Right cardiac atrium (tissue), 5 donors: Measurements from ENCODE around the gene ACP5. TPM values are rescaled to one million over a fixed set of nuclear protein-coding genes. Genes with fewer than 3 reads are reported as not detected.

Source experiments
- ATAC-seq, 2 donors: fragments of 200-7000 bp; cut with Tn5 transposase; one replicate each; pipeline versions ENCODE4 v1.8.0 to v1.9.1; 2020; ENCODE audit warnings: moderate library complexity in 2 of 2, mild to moderate bottlenecking in 1 of 2
- DNase-seq, 3 donors: peaks; one replicate each; pipeline ENCODE4 v3.0.0-alpha.2; 2020
- H3K27ac ChIP-seq: one replicate; pipeline ENCODE4 v1.5.1; 2013; ENCODE audit warnings: mild to moderate bottlenecking, low read length, control low read depth, moderate library complexity
- H3K27me3 ChIP-seq: one replicate; pipeline ENCODE4 v1.6.1; 2013; ENCODE audit not compliant: control insufficient read depth, insufficient read depth
- H3K4me1 ChIP-seq: one replicate; pipeline ENCODE4 v1.6.1; 2013; ENCODE audit warnings: low read length; ENCODE audit not compliant: control insufficient read depth, insufficient read depth
- H3K4me3 ChIP-seq: one replicate; pipeline ENCODE4 v1.5.1; 2013; ENCODE audit warnings: low read length, control low read depth
- H3K9me3 ChIP-seq: one replicate; pipeline ENCODE4 v1.6.1; 2013; ENCODE audit warnings: low read length; ENCODE audit not compliant: control insufficient read depth
- WGBS: extraction: QIAGEN DNeasy Blood & Tissue Kit; methylation state at CpG from one replicate; pipeline ENCODE4 v1.1.7; 2013; 5-methylcytosine and 5-hydroxymethylcytosine counted together
- intact Hi-C, 4 donors: fragments of 100-400 bp; cut with DNase I; formaldehyde crosslinking; loops; one replicate each; pipeline versions ENCODE4 v1.11.0 to v1.14.0; 2022 to 2023
- polyA plus RNA-seq: library from polyadenylated mRNA; stranded (reverse); fragments of 200-250 nt; gene quantifications from one replicate; pipeline ENCODE4 v1.2.3, GENCODE V29; 2013
- total RNA-seq, 4 donors: library from RNA; stranded (reverse); fragmentation: NEBNext Ultra II Directional; extraction: Animal tissue kit (Norgen Biotek cat#: 25700); gene quantifications; one replicate each; pipeline ENCODE4 v1.2.1, GENCODE V29; 2021
- donor health status: healthy with polysubstance abuse.
- donor health status: DM: no; HTN: yes; CAD: no.
- donor health status: DM: no; HTN: no; CAD: no.
- donor health status: DM: no; HTN: yes; CAD: no; lungs with severe emphysema.
- donor health status: DM: yes; HTN: yes; CAD: no.

The ACP5 gene
- total and polyA plus RNA-seq, 5 donors: 2.9 to 8.4 (median 4.1) TPM

DNA sequence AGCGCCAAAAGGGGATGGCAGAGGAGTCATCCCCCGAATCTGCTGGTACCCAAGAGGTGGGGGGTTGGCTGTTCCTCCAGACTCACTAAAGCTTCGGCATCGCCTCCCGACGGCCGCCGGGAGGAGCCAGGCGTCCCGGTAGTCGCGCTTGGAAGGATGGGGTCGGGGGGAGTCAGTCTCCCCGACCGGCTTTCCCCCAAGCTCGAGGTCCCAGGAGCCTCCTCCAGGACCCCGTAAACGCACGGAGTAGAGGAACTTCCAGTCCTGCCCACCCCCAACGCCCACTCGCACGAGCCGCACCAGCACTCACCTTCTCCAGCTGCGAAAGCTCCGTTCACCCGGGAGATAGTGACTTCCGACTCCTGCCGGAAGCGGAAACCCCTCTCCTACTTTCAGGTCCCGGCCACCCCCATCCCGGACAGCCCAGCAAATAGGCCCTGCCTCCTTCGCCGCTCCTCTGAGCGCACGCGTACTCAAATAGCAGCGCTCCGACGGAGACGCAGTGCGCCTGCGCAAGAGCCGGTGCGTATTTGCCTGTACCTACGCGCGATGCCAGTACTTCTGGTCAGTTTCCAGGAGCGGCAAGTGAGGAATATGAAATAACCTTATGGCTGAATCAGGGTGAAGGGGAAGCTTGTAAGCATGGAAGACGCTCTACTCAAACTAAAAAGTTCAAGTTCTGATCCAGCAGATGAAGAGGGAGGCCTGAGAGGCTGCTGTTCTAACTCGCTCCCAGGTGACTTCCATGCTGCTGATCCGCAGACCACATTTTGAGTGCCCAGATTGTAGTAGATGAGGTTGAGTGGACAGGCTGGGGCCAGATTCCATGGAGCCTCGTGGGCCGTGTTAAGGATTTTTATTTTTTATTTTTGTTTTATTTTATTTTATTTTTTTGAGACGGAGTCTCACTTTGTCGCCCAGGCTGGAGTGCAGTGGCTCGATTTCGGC lies 18.3 kb downstream of the ACP5 start, which contains the start of gene ELOF1:
Gene ELOF1, minus strand, starts transcription at position 350 of the 948 bp plus-strand sequence. CDS start 4,883 bp downstream, outside the sequence.
- H3K4me1 ChIP-seq: peaks cover 5% of the 10 kb centered on the region
- intact Hi-C loops: no loop called here
- peak within 1 kb of the TSS; percentile 93 for H3K4me3 ChIP-seq
- H3K9me3 ChIP-seq: no peaks in the 10 kb centered on the region
- WGBS: 3% methylated on average over 57 of the region's 57 CpGs
- DNase-seq: peak; percentile 98 to 99 (median 99)
- ATAC-seq: peak; percentile 98
- H3K27ac ChIP-seq: peak within 1 kb of the TSS; percentile 77
- H3K27me3 ChIP-seq: no peaks in the 10 kb centered on the region

DNA sequence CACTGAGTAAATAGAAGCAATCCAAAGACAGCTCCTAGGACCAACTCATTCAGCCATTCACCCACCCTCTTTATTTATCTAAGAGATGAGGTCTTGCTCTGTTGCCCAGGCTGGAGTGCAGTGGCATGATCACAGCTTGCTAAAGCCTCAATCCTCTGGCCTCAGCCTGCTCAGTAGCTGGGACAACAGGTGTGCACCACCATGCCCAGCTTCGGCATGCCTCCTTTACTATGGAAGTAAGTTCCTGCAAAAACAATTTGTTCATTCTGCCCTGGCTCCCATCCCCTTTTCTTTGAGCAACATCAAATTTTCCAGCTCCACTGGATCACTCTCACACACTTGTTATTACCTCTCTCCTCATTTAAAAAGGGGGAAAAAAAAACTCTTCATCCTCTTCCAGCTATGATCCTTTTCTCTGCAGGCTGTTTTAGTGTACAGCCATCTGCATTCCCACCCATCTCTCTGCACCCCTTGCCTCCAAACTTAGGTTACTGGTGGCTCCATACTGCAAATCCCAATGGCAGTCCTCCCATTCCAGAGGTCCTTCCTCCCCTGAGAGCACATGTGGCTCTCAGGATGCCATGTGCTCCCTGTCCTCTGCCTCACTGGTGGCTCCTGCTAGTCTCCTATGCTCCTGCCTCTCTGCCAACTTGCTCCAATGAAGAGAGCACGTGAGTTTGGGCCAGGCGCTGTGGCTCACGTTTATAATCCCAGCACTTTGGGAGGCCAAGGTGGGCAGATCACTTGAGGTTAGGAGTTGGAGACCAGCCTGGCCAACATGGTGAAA lies 20.6 kb downstream of the ACP5 start:
- DNase-seq: no peak
- Histone ChIP-seq H3K9me3 (no peaks in the 10 kb centered on the region), H3K4me1 (peaks cover 5% of the 10 kb centered on the region), H3K27me3 (no peaks in the 10 kb centered on the region), H3K4me3 (no peak overlapping the region), H3K27ac (no peak overlapping the region)
- ATAC-seq: no peak
- intact Hi-C loops: no loop called here
- WGBS: 76% methylated on average over 4 of the region's 4 CpGs

DNA sequence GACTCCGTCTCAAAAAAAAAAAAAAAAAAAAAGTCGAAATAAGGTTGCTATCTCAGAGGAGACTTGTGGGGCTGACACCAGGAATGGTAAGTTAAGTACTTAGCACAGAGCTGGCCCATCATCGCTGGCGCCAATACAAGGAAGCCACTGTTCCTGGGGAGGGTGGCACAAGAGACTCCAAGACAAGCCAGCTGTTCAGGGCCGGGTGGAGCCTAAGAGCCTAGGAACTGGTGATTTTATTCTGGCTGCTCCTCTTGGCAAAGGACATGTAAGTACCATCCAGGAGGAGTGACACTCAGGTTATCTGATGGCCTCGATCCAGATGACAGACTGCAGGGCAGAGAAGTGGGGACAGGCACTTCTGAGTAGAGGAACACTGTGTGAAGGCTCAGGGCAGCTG lies 22.2 kb downstream of the ACP5 start:
- H3K27me3 ChIP-seq: no peaks in the 10 kb centered on the region
- no peak overlapping the region for H3K27ac ChIP-seq
- H3K4me1 ChIP-seq: peaks cover 5% of the 10 kb centered on the region
- DNase-seq (no peak), ATAC-seq (peak in 1 of 2 donors; percentile 8)
- intact Hi-C loops: no loop called here
- 75% methylated on average over 6 of the region's 6 CpGs for WGBS
- no peak overlapping the region for H3K4me3 ChIP-seq
- no peaks in the 10 kb centered on the region for H3K9me3 ChIP-seq

DNA sequence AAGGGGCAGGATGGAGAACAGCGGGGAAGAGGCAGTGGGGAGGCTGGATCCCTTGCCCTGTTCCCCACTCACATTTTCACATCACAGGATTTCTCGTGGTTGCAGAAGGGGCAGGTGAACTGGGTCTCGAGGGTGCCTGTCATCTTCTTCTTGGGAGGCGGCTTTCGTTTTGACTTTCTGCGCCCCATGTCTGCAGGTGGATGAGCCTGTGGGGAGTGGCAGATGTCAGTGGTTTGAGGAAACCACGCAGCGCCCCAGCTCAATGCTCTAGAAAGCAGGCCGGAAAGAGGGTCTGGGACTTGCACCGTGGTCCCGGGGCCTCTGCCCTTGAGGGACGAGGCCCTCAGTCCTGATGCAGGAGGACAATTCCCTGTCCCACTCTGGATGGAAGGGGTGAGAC lies 23.3 kb downstream of the ACP5 start:
- H3K4me3 ChIP-seq: no peak overlapping the region
- no peak overlapping the region for H3K27ac ChIP-seq
- H3K27me3 ChIP-seq: no peaks in the 10 kb centered on the region
- no peak for DNase-seq
- WGBS: 93% methylated on average over 12 of the region's 12 CpGs
- intact Hi-C loops: no loop called here
- no peak for ATAC-seq
- peaks cover 3% of the 10 kb centered on the region for H3K4me1 ChIP-seq
- no peaks in the 10 kb centered on the region for H3K9me3 ChIP-seq

DNA sequence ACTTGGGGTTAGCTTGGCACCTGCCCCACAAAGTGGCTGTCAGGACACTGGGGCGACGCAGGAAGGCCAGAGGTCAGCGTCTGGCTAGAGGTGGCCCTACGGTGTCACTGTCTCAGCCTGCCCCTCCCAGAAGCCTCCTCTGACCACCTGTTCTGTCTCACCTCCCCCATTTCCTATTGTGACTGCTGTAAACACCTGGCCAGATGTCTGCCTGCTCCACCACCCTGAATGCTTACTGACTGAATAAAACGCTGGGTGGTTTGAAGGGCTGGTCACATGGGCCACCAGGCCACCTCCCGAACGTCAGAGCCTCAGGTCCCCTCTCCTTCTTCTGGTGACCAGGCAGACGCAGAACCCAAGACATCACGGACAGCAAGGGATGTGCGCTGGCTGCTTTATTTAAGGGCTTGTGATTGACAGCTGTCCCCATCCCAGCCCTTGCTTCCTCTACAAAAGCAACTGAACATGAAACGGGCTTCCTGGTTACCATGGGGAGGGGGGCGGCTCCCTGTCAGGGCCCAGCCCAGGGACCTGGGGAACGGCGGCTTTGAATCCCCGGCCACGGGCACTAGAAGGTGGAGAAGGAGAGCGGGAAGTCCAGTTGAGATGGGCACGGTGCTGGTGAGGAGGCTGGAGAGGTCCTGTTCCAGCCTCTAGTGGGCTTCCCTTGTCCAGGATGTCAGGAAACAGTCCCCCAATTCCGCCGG lies 24.6 kb downstream of the ACP5 start:
- H3K4me3 ChIP-seq: no peak overlapping the region
- ATAC-seq (no peak), DNase-seq (no peak)
- H3K27ac ChIP-seq: no peak overlapping the region
- H3K27me3 ChIP-seq: no peaks in the 10 kb centered on the region
- 74% methylated on average over 20 of the region's 20 CpGs for WGBS
- H3K4me1 ChIP-seq: peaks cover 1% of the 10 kb centered on the region
- intact Hi-C loops: no loop called here
- H3K9me3 ChIP-seq: no peaks in the 10 kb centered on the region

DNA sequence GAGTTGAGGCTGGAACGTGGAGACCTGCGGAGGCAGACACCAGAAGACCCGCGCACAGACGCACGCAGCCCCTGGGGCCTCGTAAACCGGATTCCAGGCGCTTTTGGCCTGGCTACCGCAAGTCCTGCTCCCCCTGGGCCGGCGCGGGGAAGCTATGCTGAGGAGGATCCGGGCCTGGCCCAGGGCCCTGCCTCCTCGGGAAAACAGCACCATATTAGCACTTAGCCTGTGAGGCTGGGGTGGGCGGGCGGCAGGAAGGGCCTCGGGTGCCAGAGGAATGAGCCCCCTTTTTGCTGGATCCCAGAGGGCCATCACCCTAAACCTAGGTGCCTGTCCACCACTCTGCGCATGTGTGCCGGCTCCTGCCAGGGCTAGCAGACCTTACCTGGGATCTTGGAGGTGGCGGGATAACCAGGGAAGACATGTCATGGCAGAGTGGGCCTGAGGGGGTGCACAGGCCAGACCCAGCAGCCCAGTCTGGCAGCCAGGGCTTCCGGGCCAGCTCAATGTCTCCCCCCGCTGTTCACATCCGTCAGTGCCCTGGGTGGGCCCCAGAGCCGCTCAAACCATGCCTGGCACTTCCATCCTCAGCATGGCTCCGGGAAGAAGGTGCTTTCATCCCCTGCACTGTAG lies 25.7 kb downstream of the ACP5 start:
- peak; percentile 9 to 38 for ATAC-seq
- H3K4me1 ChIP-seq: peaks cover 1% of the 10 kb centered on the region
- no peak overlapping the region for H3K4me3 ChIP-seq
- no peak for DNase-seq
- no peaks in the 10 kb centered on the region for H3K27me3 ChIP-seq
- no peaks in the 10 kb centered on the region for H3K9me3 ChIP-seq
- intact Hi-C loops: no loop called here
- 77% methylated on average over 26 of the region's 26 CpGs for WGBS
- no peak overlapping the region for H3K27ac ChIP-seq

DNA sequence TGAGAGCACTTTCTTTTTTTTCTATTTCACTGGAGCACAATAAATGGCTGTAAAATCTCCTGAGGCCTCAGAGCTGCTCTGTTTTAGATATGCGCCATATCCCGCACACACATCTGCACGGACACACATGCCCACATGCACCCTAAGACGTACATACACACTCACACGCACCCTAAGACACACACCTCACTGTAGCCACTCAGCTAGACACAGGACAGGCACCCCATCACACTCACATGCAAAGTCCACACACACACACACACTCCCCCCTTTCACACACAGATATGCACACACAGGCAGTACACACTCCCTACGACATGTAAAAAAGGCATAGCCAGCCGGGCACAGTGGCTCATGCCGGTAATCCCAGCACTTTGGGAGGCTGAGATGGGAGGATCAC lies 27.2 kb downstream of the ACP5 start:
- Histone ChIP-seq H3K9me3 (no peaks in the 10 kb centered on the region), H3K27ac (no peak overlapping the region), H3K4me3 (no peak overlapping the region), H3K4me1 (no peaks in the 10 kb centered on the region), H3K27me3 (no peaks in the 10 kb centered on the region)
- intact Hi-C loops: no loop called here
- DNase-seq (no peak), ATAC-seq (no peak)
- 87% methylated on average over 8 of the region's 8 CpGs for whole genome bisulfite sequencing

DNA sequence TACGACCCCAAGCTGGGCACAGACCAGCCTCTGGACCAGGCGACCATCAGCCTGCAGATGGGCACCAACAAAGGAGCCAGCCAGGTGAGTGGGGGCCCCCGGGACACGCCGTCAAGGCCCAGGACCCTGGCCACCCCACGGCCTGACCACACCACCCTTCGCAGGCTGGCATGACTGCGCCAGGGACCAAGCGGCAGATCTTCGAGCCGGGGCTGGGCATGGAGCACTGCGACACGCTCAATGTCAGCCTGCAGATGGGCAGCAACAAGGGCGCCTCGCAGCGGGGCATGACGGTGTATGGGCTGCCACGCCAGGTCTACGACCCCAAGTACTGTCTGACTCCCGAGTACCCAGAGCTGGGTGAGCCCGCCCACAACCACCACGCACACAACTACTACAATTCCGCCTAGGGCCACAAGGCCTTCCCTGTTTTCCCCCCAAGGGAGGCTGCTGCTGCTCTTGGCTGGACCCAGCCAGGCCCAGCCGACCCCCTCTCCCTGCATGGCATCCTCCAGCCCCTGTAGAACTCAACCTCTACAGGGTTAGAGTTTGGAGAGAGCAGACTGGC lies 28.0 kb downstream of the ACP5 start:
- no peak overlapping the region for H3K27ac ChIP-seq
- H3K27me3 ChIP-seq: no peaks in the 10 kb centered on the region
- no peak for ATAC-seq
- intact Hi-C loops: no loop called here
- 89% methylated on average over 24 of the region's 24 CpGs for WGBS
- DNase-seq: no peak
- H3K4me1 ChIP-seq: no peaks in the 10 kb centered on the region
- H3K4me3 ChIP-seq: no peak overlapping the region
- no peaks in the 10 kb centered on the region for H3K9me3 ChIP-seq

DNA sequence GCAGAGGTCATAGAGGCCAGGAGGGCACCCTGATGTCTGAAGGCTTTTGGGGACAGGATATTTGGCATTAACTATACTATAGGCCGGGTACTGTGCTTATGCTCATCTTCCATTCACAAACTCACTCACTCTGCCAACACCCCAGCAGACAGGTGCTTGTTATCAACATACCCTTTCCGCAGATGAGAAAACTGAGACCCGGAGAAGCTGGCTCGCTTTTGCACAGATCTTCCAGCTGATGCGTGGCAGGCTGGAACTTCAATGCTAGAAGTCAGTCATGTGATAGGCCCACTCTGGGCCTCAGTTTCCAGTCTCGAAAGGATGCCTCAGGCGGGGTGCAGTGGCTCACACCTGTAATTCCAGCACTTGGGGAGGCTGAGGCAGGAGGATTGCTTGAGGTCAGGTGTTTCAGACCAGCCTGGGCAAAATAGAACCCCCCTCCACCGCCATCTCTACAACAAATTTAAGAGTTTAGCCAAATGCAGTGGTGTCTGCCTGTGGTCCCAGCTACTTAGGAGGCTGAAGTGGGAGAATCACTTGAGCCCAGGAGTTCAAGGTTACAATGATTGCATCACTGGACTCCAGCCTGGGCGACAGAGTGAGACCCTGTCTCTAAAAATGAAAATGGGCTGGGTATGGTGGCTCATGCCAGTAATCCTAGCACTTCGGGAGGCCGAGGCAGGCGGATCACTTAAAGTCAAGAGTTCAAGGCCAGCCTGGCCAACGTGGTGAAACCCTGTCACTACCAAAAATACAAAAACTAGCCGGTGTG lies 29.3 kb downstream of the ACP5 start:
- DNase-seq (no peak), ATAC-seq (no peak)
- Histone ChIP-seq H3K4me3 (no peak overlapping the region), H3K27ac (no peak overlapping the region), H3K4me1 (no peaks in the 10 kb centered on the region), H3K27me3 (no peaks in the 10 kb centered on the region), H3K9me3 (no peaks in the 10 kb centered on the region)
- 91% methylated on average over 14 of the region's 14 CpGs for WGBS
- intact Hi-C loops: no loop called here

DNA sequence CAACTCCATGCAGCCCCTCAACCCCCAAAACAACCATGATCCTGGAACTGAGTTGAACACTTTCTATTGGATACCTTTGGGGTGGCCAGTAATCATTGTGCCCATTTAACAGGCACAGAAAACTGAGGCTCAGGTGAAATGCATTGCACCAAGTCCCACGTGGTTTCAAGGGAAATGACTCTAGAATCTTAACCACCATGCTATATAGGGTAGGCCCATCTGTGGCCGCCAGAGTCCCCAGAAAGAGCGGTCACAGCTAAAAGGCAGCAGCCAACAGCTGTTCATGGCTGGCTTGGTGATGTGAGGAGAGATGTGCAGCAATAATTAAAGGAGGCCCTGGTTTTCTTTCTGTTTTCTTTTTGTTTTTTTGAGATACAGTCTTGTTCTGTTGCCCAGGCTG lies 36.2 kb downstream of the ACP5 start:
- 73% methylated on average over 3 of the region's 3 CpGs for WGBS
- intact Hi-C loops: no loop called here
- ATAC-seq: no peak
- Histone ChIP-seq H3K27me3 (no peaks in the 10 kb centered on the region), H3K9me3 (no peaks in the 10 kb centered on the region), H3K4me1 (no peaks in the 10 kb centered on the region), H3K27ac (no peak overlapping the region), H3K4me3 (no peak overlapping the region)
- no peak for DNase-seq
